Mesodermal cell (in vitro differentiated cells): Measurements from ENCODE around the gene NID1.

ENCODE experiments used
- H3K27ac ChIP-seq: 2 replicates; pipeline ENCODE4 v1.7.0; 2013; ENCODE audit warnings: mild to moderate bottlenecking, low read depth, low read length, moderate library complexity; ENCODE audit not compliant: severe bottlenecking
- H3K36me3 ChIP-seq: 2 replicates; pipeline ENCODE4 v1.7.1; 2013; ENCODE audit warnings: mild to moderate bottlenecking, low read length, moderate library complexity; ENCODE audit not compliant: control insufficient read depth, insufficient read depth
- H3K4me1 ChIP-seq: one replicate; pipeline ENCODE4 v1.7.1; 2013; ENCODE audit warnings: mild to moderate bottlenecking, low read length; ENCODE audit not compliant: insufficient read depth, control insufficient read depth, poor library complexity, severe bottlenecking
- H3K4me3 ChIP-seq: 2 replicates; pipeline ENCODE4 v1.7.0; 2013; ENCODE audit warnings: low read length, control low read depth, mild to moderate bottlenecking; ENCODE audit not compliant: insufficient read depth, poor library complexity, severe bottlenecking; ENCODE audit errors: extremely low read depth
- H3K9me3 ChIP-seq: 2 replicates; pipeline ENCODE4 v1.7.1; 2013; ENCODE audit warnings: mild to moderate bottlenecking, low read length, moderate library complexity; ENCODE audit not compliant: control insufficient read depth
- WGBS, 2 experiments: methylation state at CpG; one replicate each; pipeline ENCODE4 v1.1.5; 2013; ENCODE audit warnings: missing lambda C conversion rate in 2 of 2; ENCODE audit not compliant: insufficient coverage in 2 of 2; 5-methylcytosine and 5-hydroxymethylcytosine counted together

The NID1 gene

DNA sequence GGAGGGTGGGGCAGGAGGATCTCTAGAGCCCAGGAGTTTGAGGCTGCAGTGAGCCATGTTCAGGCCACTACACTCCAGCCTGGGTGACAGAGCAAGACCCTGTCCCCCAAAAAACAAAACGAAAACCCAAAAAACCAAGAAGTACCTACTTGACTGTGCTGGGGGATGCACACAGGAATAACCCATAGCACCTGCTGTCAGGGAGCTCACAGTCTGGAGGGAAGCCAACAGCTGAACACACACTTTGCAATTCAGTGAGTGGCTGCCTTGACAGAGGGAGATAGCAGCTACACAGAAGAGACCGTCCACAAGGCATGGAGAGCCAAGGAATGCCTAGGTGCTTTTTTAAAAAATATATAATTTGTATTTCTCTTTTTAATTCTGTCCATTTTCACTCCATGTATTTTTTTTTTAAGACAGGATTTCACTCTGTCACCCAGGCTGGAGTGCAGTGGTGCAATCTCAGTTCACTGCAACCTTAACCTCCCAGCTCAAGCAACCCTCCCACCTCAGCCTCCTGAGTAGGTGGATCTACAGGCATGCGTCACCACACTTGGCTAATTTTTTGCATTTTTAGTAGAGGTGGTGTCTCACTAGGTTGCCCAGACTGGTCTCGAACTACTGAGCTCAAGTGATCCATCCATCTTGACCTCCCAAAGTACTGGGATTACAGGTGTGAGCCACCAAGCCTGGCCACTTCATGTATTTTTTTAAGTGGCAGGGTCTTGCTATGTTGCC, 68.7 kb downstream of the NID1 start:
- peaks cover 14% of the 10 kb centered on the region for H3K4me1 ChIP-seq
- H3K36me3 ChIP-seq = peaks cover 54% of the 10 kb centered on the region
- WGBS, 2 experiments = 94 to 100% methylated on average over 1 to 3 of the region's 4 CpGs
- H3K9me3 ChIP-seq = no peaks in the 10 kb centered on the region
- no peak overlapping the region for H3K4me3 ChIP-seq
- no peak overlapping the region for H3K27ac ChIP-seq

DNA sequence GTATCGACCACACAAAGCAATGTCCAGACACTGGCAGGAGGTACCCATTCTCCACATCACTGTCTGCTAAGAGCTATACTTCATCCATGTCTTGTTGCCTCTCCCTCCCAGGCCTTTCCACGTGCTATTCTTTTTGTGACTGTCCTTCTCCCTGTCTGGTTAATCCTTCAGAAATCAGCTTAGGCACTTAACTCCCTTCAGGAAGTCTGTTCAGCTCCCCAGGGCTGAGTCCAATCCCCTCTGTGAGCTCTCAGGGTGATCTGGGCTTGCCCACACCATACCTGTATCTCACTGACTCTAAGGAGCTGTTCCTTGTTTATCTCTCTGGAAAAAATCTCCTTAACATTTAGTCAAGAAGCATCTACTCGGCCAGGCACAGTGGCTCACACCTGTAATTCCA, 69.4 kb downstream of the NID1 start:
- 85 to 94% methylated on average over 2 to 3 of the region's 3 CpGs for WGBS, 2 experiments
- H3K27ac ChIP-seq = no peak overlapping the region

DNA sequence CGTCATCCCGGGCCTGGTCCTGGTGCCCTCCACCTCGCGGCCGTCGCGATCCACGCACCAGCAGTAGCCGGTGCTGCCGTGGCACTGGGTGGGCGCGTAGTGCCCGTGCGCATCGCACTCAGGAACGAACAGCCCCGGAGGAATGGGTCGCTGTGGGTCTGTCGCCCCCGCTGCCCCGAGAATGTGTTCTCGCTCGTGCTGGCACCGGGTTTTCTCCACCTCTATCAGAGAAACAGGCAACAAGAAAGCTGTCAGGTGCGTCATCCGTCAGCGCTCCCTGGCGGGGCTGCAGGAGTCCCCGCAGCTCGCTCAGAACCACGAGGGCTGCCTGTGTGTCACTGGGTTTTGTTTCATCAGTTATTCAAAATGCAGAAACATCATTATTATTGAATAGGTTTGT, 71.2 kb downstream of the NID1 start:
- peaks cover 18% of the 10 kb centered on the region for H3K9me3 ChIP-seq
- H3K36me3 ChIP-seq = peaks cover 74% of the 10 kb centered on the region
- WGBS, 2 experiments = 94 to 95% methylated on average over 15 to 27 of the region's 31 CpGs
- H3K4me3 ChIP-seq = no peak overlapping the region
- peaks cover under 1% of the 10 kb centered on the region for H3K4me1 ChIP-seq
- no peak overlapping the region for H3K27ac ChIP-seq

More for the DNA sequence above, 69.4 kb downstream of the NID1 start:
- Histone ChIP-seq H3K36me3 (peaks cover 58% of the 10 kb centered on the region), H3K9me3 (peaks cover 7% of the 10 kb centered on the region), H3K4me1 (peaks cover 12% of the 10 kb centered on the region), H3K4me3 (no peak overlapping the region)

DNA sequence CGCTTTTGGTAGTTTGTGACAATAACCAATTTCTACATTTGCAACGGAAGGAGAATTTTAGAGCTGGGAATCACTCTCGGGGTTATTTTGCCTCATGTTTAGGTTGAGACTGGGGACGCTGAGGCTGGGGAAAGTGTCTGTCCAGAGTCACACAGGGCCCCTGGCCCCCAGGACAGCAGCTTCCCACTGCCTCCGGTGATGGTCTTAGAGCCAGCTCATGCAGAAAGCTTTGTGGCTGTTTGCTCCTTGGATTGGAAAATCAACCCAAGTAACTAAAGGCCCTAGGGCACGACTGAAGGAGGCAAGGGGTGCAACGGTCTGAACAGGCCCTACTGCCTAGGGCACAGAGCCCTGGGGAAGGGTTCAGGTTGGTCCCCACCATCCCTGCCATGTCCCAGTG, 72.0 kb downstream of the NID1 start:
- 91 to 97% methylated on average over 6 to 7 of the region's 7 CpGs for WGBS, 2 experiments
- Histone ChIP-seq H3K9me3 (peaks cover 18% of the 10 kb centered on the region), H3K36me3 (peaks cover 72% of the 10 kb centered on the region), H3K4me3 (no peak overlapping the region), H3K27ac (no peak overlapping the region), H3K4me1 (no peaks in the 10 kb centered on the region)

DNA sequence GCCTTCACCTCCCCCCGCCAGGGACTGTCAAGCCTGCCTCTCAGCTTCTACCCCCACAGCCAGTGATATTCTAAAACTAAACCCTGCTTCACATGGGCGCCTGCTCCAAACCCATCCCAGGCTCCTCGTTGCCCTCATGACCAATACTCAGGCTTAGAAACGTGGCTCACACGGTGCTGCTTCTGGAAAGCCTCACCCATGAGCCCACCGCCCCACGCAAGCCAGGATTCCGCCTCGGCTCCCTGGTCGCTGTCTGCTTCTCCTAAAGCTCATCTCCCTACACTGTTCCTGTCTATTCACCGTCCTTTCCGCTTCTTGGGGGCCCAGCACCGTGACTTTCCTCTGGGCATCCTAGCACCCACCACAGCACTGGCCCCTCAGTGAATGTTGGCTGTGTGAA, 72.5 kb downstream of the NID1 start:
- Histone ChIP-seq H3K9me3 (peaks cover 18% of the 10 kb centered on the region), H3K36me3 (peaks cover 73% of the 10 kb centered on the region), H3K27ac (no peak overlapping the region), H3K4me1 (no peaks in the 10 kb centered on the region), H3K4me3 (no peak overlapping the region)
- 82 to 88% methylated on average over 7 to 13 of the region's 13 CpGs for WGBS, 2 experiments

DNA sequence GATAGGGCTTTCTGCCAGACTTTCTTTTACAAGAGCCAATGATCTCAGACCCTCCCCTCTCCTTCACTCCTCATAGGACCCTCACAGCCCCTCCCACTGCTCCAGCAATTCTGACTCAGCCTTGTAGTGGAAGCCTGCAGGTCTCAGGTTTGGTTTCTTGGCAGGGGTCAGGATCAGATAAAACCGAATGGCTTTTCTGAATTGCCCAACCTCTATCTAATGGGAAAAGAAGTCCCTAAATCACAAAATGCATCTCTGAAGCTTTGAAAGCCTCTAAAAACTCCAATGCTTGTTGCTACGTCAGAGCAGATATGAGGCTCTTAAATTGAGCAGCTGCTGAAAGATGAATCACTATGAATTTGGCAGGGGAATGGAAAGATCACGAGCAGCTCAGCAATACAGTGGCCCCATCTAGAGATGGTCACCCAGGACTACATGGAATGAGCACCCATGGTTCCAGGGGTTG, 74.5 kb downstream of the NID1 start:
- whole genome bisulfite sequencing, 2 experiments = 50 to 60% methylated on average over 2 to 3 of the region's 3 CpGs
- H3K27ac ChIP-seq = no peak overlapping the region
- H3K9me3 ChIP-seq = peaks cover 18% of the 10 kb centered on the region
- no peak overlapping the region for H3K4me3 ChIP-seq
- H3K36me3 ChIP-seq = peaks cover 62% of the 10 kb centered on the region
- H3K4me1 ChIP-seq = no peaks in the 10 kb centered on the region

DNA sequence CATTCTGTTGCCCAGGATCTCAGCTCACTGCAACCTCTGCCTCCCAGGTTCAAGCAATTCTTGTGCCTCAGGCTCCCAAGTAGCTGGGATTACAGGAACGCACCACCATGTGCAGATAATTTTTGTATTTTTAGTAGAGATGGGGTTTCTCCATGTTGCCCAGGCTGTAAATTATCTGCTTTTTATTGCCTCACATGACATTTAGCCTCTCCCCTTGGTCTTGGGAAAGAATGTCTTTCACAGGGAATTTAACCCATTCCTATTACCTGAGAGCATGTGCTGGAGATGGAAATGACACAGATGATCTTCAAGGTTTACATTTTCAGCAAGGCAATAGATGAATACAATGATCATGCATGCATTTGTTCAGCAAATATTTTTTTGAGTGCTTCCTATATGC, 75.8 kb downstream of the NID1 start:
- WGBS, 2 experiments = no CpG with 5 or more reads among the region's 1 CpG
- Histone ChIP-seq H3K4me3 (no peak overlapping the region), H3K36me3 (peaks cover 71% of the 10 kb centered on the region), H3K9me3 (peaks cover 18% of the 10 kb centered on the region), H3K4me1 (peaks cover 4% of the 10 kb centered on the region), H3K27ac (no peak overlapping the region)

DNA sequence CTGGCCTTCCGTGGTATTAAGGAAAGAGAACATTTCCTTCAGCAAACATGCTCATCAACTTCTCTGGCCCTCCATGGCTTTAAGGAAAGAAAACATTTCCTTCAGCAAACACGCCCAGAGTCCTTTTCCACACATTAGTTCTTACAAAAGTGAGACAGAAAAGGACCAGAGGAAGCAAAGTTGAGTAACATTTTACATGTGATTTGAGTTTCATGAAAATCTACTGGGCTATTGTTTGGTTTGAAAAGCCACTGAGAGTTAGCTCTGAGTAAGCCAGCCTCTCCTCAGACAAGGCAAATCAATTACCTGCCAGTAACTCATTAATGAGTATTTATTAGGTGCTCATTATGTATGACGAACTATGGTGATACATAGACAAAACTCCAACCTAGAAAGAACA, 78.0 kb downstream of the NID1 start:
- Histone ChIP-seq H3K27ac (no peak overlapping the region), H3K9me3 (peaks cover 18% of the 10 kb centered on the region), H3K4me3 (no peak overlapping the region), H3K4me1 (peaks cover 4% of the 10 kb centered on the region), H3K36me3 (peaks cover 76% of the 10 kb centered on the region)
- 100% methylated on average over 1 of the region's 3 CpGs for WGBS, 2 experiments

DNA sequence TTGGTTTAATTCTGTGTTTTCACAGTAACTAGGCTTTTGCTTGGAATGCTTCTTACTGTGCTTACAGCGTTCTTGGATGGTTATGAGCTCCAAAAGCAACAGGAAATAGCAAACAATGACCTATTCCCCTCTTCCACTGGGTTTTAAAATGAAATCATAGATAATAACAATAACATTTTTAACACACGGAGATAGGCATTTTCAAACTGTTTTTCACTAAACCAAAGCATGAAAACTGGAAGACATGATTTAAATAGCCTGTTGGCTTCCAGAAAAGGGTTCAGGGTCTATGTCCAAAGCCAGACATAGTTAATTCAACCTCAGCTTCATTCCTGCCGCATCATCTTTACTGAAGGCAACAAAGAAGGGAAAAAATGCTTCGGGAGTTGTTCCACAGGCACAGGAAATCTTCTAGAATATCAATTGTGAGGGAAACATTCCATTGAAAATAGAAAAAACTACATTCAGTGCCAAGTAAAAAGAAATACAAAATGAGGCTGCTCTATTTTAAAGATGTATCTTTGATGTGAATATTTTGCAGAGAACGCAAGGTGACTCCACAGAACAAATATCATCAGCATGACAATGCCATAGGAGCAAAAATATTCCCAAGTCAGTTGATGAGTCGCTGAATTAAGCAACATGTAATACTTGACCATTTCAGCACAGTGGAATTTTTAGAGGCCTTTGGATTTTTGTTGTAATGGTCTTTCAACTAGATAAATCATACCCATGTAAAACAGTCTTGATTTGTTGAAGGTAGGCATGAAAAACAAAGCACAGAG, 80.7 kb downstream of the NID1 start:
- peaks cover 79% of the 10 kb centered on the region for H3K36me3 ChIP-seq
- H3K27ac ChIP-seq = peak overlapping the region; percentile 46
- no peak overlapping the region for H3K4me3 ChIP-seq
- 60 to 84% methylated on average over 1 to 2 of the region's 6 CpGs for WGBS, 2 experiments
- no peaks in the 10 kb centered on the region for H3K9me3 ChIP-seq
- peaks cover 11% of the 10 kb centered on the region for H3K4me1 ChIP-seq

DNA sequence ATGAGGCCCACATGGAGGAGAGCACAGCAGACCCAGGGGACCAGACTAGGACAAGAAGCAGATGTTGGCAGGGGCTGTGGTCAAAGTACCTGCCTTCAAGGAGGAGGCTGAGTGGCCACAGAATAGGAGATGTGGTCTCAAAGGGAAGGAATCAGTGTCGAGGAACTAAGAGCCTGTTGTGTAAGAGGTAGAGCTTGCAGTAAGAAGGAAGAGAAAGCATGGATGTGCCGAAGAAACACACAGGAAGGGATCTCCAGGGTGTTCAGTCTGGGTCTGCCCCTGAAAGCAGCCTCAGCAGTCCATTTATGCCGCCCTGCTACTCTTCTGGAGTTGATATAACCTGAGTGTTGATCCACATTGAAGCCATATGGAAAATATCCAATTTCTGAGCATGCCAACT, 83.9 kb downstream of the NID1 start:
- WGBS, 2 experiments = 85 to 97% methylated on average over 3 of the region's 3 CpGs
- Histone ChIP-seq H3K36me3 (peaks cover 94% of the 10 kb centered on the region), H3K4me3 (no peak overlapping the region)

More for the DNA sequence above, 83.9 kb downstream of the NID1 start:
- Histone ChIP-seq H3K9me3 (peaks cover 9% of the 10 kb centered on the region), H3K4me1 (peaks cover 13% of the 10 kb centered on the region), H3K27ac (no peak overlapping the region)
